Posterior vena cava (tissue), 2 donors: ENCODE data around the gene TEK. TPM values are rescaled to one million over a fixed set of nuclear protein-coding genes. Genes with fewer than 3 reads are reported as not detected.
A peak's percentile ranks its signal among the peaks of the same experiment; 100 is the strongest.

Experiments used
- DNase-seq: peaks from one replicate; pipeline ENCODE4 v3.0.0-alpha.2; 2020; ENCODE audit warnings: low spot score
- intact Hi-C, 2 donors: fragments of 100-400 bp; cut with DNase I; formaldehyde crosslinking; loops; one replicate each; pipeline versions ENCODE4 v1.14.1 to v1.14.2; 2022 to 2023
- total RNA-seq, 2 donors: library from RNA; stranded (reverse); fragmentation: NEBNext Ultra II Directional; extraction: Animal tissue kit (Norgen Biotek cat#: 25700); gene quantifications; one replicate each; pipeline ENCODE4 v1.2.1, GENCODE V29; 2021
- donor health status: DM: yes; HTN: yes; CAD: no.
- donor health status: DM: yes; HTN: yes; CAD: no.

The TEK gene
- total RNA-seq, 2 donors from 2014 or later = 14.5 to 18.0 TPM

GRCh38 chr9:27110181-27110580 lies 1.2 kb downstream of the TEK start:
- intact Hi-C loops = loop anchor here in 1 of 2 donors (10.0 kb wide), 1 partner anchor 1735 kb away; no protein-coding TSS in a partner anchor
- DNase-seq = no peak

DNA sequence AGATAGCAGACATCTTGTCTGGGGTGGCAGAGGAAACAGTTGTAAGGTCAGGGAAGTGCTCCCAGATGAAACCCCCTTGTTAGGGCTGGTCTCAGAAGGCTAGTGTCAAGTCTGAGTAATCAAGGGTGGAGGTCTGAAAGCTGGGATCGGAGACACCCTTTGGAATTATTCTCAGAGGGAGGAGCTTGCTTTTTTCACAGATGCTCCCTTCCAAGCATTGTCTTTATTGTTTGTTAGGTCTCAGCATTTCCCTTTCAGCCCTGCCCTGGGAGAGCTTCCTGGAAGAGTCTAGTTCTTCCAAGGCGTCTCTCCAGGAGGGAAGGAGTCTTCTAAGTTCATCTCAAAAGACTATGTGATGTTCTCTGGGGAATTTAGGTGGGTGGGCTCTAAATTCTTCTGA lies 3.2 kb downstream of the TEK start:
- intact Hi-C loops = loop anchor here in 1 of 2 donors (10.0 kb wide), 1 partner anchor 1733 kb away; no protein-coding TSS in a partner anchor

DNA sequence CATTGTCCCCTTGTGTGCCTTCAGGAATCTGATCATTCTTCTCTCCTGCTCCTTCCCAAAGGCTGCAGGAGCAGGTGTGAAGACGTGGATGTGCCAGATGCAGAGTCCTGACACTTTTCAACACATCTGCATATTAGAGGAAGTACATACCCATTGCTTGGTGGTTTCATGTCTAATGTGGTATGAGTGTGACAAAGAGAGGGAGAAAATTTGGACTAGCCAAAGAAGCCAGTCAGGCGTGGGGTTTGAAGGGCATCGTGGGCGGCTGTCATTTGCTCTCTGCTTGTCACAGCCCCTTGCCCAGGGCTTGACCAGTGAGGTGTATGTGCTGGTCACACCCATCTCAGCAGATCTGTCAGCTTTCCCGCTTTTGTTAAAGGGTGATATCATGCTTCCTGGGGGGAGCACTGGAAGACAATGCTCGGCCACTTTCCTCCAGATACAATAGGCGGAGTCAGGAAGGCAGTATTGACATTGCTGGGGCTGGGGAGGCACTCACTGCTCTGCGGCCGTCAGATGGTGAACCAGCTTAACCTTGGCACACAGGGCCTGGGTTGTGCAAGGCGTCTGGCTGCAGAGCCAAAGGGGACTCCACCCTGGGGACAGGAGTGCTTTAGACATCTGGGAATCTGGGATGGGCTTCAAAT lies 8.6 kb downstream of the TEK start:
- intact Hi-C loops = loop anchor here in 1 of 2 donors (10.0 kb wide), 1 partner anchor 1727 kb away; no protein-coding TSS in a partner anchor
- peak; percentile 84 for DNase-seq

More for the DNA sequence above, 3.2 kb downstream of the TEK start:
- no peak for DNase-seq

GRCh38 chr9:27118916-27119315 lies 9.9 kb downstream of the TEK start:
- intact Hi-C loops = loop anchor here in 1 of 2 donors (10.0 kb wide), 1 partner anchor 1726 kb away; no protein-coding TSS in a partner anchor
- no peak for DNase-seq

DNA sequence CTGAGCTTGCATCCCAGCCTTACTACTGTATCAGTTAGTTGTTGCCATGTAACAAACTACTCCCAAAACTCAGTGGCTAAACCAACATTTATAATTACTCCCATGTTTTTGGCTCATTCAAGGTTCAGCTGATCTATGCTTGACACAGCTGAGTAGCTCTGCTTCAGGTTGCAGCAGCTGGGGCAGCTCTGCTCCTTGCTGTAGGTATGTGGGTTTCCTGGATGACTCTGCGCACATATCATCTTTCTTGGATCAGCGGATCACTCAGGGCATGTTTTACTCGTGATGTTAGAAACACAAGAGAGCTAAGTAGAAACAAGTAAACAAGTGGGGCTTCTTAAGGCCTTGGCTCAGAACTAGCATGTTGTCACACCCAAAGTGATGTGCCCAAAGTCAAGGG lies 15.1 kb downstream of the TEK start:
- no peak for DNase-seq
- intact Hi-C loops = no loop called here

- intact Hi-C loops = no loop called here
These were observed 16.0 kb downstream of the TEK start for GRCh38 chr9:27125030-27125429.

DNA sequence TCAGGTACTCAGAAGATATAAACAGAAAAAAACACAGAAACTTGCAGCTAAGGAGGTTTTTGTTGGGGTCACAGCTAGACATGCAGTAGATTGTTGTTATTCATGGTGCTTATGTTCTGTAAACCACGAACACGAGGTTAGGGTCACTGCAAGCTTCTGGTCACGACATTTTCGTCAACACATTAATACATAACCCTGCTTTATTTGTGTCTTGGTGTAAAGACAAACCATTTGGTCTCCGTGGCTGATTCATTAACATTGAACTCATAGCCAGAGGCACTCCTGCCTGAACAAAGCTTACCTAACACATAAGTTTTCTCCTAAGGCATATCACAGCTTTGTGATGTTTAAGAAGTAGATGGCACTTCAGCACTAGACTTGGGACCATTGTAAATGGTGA lies 16.9 kb downstream of the TEK start:
- DNase-seq = no peak
- intact Hi-C loops = no loop called here

More at GRCh38 chr9:27125030-27125429, 16.0 kb downstream of the TEK start:
- DNase-seq = no peak

DNA sequence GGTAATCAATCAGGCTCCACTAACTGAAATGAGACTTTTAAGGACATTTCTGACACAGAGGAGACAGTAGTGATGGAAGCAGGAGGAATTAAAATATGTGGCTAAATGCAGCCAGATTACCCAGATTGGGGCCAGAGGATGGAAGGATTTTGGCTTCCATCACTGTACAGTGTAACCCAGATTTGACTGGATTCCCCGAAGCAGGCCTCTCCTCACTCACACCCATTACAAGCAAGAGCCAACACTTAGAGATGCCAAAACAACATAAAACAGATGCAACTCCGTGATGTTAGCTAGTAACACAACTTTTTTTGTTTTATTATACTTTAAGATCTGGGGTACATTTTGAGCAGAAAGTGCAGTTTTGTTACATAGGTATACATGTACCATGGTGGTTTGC lies 17.6 kb downstream of the TEK start:
- intact Hi-C loops = no loop called here
- no peak for DNase-seq

- no peak for DNase-seq
- intact Hi-C loops = no loop called here
These were observed 20.2 kb downstream of the TEK start for GRCh38 chr9:27129221-27129620.

DNA sequence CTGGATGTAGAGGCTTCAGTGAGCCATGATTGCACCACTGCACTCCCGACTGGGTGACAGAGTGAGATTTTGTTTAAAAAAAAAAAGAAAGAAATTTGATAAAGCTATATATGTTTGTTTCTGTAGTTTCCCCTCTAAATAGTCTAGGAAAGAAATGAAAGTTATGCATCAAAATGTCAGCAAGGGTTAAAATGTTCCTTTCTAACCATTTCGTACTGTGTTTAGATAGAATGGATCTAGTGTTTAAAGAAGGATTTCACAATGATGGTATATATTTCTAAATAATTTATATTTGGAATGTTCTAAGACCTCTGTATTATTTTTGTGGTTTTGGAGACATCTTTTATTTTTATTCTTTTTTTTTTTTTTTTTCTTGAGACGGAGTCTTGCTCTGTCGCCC lies 22.7 kb downstream of the TEK start:
- intact Hi-C loops = no loop called here
- DNase-seq = no peak

DNA sequence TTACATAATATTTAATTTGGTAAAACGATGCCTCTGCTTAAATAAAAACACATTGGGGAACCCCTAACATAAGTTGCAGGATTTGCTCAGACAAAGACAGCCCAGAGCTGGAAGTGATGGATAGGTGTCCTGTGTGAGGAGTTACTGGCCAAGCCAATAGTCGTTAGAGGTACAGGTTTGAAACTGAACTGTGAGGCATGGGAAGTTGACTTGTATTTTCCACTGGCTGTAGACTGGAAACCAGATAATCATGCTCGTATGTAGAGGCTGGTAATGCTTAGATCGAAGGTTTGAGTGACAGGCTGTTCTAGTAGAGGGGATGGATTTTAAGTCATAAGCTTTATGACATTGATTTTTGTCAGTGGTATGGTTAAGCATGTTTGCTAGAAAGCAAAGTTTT lies 24.8 kb downstream of the TEK start:
- DNase-seq = no peak
- intact Hi-C loops = no loop called here

DNA sequence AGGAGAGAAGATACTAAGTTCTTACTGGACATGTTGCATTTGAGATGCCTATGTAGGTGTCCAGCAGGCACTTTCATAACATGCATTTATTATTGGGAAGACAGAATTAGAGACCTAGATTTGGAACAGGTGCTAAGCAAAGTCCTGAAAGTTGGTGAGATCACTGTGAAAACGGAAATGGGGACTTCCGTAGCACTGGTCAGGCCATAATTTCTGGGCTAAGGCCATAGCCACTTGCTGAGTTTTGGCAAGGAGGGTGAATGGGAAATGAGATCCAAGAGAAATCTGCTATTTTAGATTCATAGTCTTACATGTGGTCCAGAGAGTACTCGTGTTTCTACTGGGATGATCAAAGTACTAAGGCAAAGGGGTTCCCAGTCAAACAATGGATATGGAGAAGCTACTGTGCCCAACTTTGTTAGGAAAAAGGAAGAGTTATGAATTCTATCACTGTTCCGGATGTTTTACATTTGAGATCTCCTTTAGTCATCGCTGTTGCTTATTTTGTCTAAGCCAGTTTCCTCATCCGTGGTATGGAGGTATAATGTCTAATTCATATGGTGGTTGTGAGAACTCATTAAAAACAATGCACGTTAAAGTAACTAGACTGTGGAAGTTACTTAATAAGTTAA lies 33.4 kb downstream of the TEK start:
- intact Hi-C loops = no loop called here
- no peak for DNase-seq

- intact Hi-C loops = no loop called here
- no peak for DNase-seq
These were observed 36.1 kb downstream of the TEK start for GRCh38 chr9:27145143-27145542.

DNA sequence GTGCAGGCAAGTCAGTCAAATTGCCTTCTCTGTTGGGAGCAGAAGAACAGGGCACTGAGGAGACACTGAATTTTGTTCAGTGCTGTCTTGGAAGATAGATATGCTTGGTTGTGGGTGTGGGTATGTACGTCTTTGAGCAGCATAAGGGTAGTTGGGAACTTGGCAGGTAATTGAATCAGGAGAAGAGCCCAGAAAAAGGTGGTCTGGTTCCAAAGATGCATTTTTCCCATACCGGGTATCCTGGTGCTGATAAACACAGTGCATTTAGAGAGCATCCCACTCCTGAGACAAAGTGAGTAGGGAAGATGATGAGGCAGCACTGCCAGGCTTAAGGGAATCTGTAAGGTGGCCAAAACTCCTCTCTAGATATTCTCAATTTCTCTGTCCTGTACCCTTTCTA lies 40.6 kb downstream of the TEK start:
- DNase-seq = no peak
- intact Hi-C loops = no loop called here

- no peak for DNase-seq
These were observed 41.9 kb downstream of the TEK start for GRCh38 chr9:27150746-27151406.

DNA sequence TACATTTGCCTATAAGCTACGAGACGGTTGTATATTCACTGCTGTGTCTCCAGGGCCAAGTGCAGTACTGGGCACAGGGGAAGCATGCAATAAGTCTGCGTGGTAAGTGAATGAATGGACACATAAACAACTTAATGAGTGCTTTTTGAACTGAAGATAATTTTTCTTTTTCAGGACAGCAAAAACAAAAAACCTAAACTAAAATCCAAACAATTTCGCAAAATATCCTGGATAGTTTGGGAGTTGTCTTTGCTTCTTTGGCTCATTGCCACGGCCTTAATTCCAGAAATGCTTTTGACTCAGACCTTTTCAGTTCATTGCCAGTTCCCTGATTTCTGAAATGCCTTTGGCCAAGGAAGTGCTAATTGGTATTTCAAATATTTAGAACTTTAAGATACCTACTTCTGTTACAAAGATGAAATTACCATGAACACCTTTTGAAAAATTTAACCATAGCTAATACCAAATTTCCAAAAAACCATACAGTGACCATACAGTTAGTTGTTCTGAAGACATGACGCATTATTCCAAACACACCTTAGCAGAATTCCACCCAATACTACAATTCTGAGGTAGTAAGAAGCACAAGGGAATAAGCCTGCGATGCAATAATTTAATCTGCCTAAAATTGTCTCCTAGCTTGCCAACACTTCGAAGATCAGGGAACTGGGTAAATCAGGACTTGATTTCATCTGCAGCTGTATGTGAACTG lies 42.8 kb downstream of the TEK start:
- DNase-seq = no peak
- intact Hi-C loops = no loop called here

More at GRCh38 chr9:27150746-27151406, 41.9 kb downstream of the TEK start:
- intact Hi-C loops = no loop called here

GRCh38 chr9:27152405-27152718 lies 43.3 kb downstream of the TEK start:
- intact Hi-C loops = no loop called here

GRCh38 chr9:27154908-27155307 lies 45.9 kb downstream of the TEK start:
- no peak for DNase-seq
- intact Hi-C loops = no loop called here

More at GRCh38 chr9:27152405-27152718, 43.3 kb downstream of the TEK start:
- no peak for DNase-seq

- intact Hi-C loops = no loop called here
These were observed 48.1 kb downstream of the TEK start for GRCh38 chr9:27157097-27157496.

GRCh38 chr9:27157736-27158135 lies 48.7 kb downstream of the TEK start:
- intact Hi-C loops = no loop called here
- DNase-seq = no peak

More at GRCh38 chr9:27157097-27157496, 48.1 kb downstream of the TEK start:
- no peak for DNase-seq
